Suppressor macrophage (primary cell): ENCODE results near the gene FAM193A.
"Not testable (repeated sequence)": the region's sequence is repeated elsewhere in the genome, so short reads cannot be mapped to it uniquely, and the experiment has no call there.

ENCODE experiments used
- DNase-seq, 4 experiments: peaks; one replicate each; pipeline ENCODE4 v3.0.0-alpha.2; 2020 to 2022

The FAM193A gene

DNA sequence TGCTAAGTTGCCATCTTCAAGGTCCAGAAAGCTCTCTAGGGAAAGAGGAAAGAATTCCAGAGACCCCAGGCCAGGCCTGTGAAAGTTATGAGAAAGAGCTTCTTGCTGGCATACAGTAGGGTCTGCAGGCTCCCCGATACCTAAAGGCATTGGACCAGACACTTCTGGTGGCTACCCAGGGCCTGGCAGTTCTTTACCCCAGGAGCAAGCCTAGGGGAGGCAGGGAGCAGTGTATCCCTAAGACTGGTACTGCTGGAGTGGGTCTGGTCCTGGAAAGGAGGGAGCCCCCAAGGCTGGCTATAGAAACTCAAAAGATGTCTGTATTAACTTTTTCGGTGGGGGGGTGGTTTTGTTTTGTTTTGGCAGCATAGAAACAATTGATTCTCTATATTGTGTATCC lies 19.8 kb upstream of the FAM193A start:
- DNase-seq: no peak

DNA sequence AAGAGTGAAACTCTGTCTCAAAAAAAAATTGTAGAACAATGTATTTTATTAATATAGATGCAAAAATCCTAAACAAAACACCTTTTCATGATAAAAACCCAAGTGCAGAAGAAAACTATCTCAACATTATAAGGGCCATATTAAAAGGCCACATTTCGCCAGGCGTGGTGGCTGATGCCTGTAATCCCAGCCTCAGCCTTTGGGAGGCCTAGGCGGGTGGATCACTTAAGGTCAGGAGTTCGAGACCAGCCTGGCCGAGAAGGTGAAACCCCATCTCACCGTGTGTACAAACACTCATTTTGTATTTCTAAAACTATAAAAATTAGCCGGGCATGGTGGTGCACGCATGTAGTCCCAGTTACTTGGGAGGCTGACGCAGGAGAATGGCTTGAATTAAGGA lies 9.9 kb upstream of the FAM193A start:
- DNase-seq: peak in 1 of 4 experiments; percentile 13

DNA sequence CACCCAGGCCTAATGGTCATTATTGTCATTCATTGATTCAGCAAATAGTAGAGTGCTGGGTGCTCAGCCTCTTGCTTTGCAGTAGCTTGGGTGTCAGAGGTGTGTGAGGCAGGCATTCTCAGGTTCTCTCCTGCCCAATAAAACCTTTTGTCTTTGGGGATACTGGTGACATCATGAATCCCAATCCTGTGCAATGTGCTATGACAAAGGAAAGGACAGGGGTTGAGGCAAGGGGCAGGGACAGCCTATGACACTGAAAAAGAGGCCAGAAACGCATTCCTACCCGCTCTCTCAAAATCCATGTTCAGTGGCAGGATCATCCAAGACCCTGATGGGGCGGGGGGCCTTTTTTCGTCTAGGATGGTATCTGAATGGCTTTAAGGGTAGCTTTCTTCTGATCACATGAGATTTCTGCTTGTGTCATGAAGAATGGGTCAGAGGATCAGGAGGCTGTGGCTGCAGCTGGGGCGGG lies 1.5 kb upstream of the FAM193A start:
- peak in 1 of 4 experiments; percentile 13 for DNase-seq

DNA sequence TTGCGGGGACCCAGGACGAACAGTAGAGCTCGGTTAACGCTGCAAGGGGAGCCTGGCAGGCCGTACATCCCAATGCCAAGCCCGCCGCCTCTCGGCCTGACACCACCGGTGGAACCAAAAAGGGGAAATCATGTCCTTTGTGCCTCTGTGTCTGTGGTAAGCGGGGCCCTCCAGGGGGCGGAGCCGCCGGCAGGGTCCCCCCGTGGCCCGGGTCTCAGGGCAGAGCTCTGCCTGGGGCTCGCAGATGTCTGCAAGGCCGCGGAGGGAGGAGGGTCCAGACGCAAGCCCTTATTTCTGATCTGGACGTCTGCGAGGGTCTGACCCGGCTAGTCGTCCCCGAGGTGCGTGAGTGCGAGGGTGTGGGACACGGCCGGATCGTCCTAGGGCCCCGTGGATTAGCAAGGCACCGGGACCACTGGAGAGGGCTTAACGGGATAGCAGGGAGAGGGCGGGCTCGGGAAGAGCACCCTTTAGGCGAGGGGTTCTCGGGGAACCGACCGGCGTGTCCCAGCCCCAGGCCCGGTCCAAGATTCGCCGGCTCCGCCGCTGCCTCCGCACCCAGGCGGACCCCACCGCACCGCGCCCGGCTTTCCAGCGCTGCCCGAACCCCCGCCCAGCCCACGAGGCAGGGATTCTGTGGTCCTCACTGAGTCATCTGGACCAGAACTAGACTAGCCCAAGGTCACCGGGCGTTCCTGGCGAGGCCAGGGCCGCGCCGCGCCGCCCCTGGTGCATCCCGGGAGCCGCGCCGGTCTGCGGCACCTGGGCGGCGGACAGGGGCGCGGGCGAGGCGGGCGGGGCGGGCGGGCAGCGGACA lies 863 bp upstream of the FAM193A start:
- DNase-seq: peak; percentile 78 to 88 (median 82)

DNA sequence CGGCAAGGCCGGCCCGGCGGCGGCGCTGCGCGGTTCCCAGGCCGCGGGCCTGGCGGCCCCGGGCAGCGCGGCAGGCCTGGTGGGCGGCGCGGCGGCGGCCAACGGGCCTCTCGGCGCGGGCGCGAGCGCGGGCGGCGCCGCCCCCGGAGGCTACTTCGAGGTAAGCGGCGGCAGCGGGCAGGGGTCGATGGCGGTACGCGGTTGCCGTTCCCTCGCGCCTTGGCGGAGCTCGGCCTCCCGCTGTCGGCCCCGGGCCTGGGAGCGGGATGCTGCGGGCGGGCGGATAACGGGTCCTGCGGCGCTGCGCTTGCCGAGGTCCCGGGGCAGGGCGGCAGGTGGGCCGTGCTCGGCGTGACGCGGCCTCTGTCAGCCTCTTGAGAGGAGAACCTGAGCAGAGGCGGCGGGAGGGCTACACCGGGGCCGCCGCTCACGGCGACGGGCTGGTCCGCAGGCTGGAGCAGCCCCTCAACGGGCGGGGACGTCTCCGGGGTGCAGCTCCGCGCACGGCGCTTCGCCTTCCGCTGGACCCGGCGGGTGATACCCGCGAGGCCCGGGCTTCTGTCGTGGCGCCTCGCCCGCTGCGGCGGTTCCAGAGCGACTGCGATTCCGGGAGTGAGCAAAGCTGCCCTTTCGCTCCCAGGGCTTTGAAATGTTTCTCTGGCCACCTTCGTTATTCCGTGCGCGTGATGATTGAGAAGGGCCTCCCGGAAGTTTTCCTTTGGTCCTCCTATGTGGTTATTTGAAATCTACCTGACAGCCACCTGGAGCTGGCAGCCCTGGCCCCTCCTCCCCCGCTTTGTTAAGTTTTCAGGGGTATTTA lies 774 bp downstream of the FAM193A start:
- peak; percentile 49 to 81 (median 60) for DNase-seq

DNA sequence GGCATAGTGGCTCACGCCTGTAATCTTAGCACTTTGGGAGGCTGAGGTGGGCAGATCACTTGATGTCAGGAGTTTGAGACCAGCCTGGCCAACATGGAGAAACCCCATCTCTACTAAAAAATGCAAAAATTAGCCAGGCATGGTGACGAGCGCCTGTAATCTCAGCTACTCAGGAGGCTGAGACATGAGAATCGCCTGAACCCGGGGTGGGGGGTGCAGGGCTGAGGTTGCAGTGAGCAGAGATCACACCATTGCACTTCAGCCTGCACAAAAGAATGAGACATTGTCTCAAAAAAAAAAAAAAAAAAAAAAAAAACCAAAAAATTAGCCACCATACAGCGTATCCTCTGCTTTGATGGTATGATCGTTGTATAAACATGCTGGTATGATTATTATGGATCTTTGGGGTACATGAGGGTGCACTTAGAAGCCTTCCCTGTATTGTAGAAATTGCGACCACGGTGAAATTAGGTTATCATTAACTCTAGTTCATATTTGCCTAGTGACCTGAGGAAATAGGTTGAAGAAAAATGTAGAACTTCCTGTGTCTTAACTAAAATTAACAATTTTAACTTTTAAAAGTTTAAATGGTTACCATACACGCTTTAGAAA lies 7.2 kb downstream of the FAM193A start:
- DNase-seq: not testable (repeated sequence)

DNA sequence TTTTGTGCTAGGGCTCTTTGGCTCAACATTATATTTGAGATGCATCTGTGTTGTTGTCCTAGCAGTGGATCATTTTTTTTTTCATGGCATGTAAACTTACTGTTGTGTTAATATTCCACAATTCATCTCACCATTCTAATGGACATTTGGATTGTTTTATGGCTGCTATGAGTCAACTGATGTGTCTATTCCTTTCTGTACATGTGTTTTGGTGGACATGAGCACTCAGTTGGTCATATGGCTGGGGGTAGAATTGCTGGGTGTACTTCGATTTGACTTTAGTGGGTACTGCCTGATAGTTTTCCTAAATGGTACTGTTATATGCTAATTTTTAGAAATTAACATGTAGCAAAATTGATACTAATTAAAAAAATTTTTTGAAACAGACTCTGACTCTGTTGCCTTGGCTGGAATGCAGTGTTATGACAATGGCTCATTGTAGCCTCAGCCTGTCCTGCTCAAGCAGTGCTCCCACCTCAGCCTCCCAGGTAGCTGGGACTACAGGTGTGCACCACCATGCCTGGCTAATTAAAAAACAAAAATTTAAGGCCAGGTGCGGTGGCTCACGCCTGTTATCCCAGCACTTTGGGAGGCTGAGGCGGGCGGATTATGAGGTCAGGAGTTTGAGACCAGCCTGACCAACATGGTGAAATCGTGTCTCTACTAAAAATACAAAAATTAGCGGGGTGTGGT lies 9.0 kb downstream of the FAM193A start:
- no peak for DNase-seq

DNA sequence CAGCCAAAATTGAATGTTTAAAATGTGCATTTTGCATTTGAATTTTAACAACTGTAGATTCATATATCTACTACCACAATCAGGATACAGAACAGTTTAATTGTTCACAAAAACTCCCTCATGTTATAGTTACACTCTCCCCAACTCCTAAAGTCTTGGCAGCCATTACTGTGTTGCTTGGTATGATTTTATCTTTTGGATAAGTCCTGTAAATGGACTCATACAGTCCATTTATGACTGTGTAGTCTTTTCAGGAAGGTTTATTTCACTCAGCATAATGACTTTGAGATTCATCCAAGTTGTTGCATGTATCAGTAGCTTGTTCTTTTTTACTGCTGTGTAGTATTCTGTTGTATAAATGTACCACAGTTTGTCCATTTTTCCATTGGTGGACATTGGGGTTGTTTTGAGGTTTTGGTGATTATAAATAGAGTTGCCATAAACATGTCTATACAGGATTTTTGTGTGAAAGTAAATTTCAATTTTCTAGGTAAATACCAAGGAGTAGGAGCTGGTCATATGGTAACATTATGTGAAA lies 9.9 kb downstream of the FAM193A start:
- no peak for DNase-seq

DNA sequence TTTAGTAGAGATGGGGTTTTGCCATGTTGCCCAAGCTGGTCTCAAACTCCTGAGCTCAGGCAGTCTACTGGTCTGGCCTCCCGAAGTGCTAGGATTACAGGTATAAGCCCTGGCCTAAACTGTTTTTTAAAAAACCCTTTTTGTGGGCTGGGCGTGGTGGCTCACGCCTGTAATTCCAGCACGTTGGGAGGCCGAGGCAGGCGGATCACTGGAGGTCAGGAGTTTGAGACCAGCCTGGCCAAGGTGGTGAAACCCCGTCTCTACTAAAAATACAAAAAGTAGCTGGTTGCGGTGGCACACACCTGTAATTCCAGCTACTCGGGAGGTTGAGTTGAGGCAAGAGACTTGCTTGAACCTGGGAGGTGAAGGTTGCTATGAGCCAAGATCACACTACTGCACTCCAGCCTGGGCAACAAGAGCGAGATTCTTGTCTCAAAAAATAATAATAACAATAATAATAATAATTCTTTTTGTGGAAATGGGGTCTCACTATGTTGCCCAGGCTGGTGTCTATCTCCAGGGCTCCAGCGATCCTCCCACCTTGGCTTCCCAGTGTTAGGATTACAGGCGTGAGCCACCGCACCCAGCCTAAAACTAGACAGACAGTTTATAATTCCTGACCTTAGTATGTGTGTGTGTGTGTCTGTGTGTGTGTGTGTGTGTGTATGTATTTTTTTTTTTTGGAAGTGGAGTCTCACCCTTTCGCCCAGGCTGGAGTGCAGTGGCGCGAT lies 10.7 kb downstream of the FAM193A start:
- not testable (repeated sequence) for DNase-seq

DNA sequence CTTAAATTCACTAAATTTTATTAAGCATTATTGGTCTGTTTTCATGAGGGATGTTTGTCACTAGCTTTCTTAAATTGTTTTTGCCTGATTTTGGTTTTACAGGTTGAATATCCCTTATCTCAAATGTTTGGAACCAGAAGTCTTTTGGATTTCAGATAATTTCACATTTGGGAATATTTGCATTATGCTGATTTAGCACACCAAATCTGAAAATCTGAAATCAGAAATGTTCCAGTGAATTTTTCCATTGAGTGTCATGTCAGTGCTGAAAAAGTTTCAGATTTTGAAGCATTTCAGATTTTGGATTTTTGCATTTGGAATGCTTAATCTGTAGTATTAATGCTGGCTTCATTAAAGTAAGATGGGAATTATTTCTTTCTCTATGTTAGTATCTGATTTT lies 14.7 kb downstream of the FAM193A start:
- no peak for DNase-seq

DNA sequence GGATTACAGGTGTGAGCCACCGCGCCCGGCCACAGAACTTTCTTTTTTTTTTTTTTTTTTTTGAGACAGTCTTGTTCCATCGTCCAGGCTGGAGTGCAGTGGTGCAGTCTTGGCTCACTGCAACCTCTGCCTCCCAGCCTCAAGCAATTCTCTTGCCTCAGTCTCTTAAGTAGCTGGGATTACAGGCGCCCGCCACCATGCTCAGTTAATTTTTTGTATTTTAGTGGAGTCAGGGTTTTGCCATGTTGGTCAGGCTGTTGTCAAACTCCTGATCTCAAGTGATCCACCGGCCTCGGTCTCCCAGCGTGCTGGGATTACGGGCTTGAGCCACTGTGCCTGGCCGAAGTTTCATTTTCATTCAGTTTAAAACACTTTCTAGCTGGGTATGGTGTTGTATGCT lies 16.4 kb downstream of the FAM193A start:
- DNase-seq: no peak

DNA sequence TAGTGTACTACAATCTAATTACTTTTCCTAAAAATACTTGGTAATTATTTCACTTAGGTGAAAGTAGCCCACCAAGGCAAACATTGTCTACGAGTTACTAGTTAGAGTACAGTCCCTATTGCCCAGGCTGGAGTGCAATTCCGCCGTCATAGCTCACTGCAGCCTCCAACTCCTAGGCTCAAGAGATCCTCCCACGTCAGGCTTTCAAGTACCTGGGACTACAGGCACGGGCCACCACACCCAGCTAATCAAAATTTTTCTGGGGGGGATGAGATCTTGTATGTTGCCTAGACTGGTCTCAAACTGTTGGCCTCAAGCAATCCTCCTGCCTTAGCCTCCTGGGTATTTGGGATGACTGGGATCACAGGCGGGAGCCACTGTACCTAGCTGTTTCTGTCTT lies 21.9 kb downstream of the FAM193A start:
- DNase-seq: no peak

DNA sequence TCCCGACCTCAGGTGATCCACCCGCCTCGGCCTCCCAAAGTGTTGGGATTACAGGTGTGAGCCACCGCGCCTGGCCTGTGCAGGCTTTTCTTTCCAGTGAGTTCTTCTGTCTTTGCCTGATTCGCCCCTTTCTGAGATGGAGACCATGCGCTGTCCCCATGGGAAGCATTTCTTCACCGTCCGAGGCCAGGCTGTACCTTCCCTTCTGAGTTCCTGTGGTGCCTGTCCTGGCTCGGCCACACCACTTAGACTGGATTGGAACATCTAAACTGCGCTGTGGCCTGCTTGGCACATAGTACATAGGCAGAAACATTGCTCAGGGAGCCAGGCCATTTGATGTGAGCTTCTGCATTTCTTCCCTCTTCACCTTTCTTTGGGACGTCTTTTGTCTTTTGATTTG lies 23.7 kb downstream of the FAM193A start:
- DNase-seq: no peak

DNA sequence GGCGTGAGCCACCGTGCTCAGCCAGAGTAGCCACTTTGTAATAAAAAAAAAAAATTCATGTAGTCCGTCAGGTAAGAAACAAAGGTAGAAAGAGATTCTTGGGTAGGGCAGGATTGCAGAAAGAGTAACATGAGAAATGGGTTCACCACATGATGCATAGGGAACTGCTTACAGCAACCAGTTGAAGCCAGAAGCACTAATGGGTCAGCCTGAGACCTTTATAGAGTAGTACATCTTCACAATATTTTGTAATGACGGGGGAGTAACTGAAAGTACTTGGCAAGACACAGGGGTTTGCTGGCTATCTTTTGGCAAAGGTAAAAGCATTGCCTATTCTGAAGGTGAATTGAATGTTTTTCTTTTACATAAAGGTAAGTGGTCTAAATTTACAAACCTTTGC lies 29.1 kb downstream of the FAM193A start:
- DNase-seq: no peak

DNA sequence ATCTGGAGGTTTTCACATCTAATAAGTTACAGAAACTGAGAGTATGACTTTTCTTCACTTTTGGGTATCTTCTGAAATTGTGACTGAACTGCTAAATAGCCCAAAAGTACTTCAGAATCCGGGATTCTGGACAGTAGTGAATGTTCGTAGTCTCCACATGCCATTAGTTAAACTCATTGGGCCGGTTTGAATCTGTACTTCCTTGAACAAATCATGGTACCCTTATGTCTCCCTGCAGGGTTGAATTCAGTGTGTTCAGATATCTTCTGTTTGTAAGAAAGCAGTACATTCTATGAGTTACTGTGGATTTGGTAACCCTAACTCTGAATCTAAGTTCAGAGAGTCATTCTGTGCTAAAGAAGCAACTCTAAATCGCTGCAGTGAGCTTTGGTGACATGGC lies 33.6 kb downstream of the FAM193A start:
- no peak for DNase-seq

DNA sequence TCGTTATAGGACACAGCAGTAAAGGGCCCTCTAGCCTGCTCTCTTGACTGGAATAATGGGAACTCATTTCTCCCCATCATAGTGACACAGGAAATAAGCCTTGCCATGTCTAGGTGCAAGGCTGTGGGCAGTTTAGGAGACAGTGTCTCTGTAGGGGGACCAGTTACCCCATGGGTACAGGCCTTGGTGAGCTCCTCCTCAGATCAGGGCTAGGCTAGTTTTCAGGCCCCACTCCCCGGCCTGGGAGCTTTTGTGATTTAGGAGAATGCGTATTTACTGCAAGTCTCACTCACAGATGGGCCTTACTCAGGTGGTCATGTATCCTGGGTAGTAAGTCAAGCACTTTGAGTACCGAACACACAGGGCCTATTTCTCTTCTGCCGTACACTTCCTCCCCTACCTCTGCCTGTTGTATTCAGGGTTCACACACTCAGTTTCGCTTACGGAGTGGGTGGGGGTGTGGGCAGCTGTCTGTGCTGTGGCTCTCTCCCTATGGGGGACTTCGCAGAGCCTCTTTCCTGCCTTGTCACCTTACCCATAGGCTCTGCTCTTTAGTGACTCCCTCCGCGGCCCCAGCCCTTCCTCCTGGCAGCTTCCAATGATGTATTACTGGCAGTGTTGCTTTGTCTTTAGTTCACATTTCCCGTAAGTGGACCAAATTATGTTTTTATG lies 34.2 kb downstream of the FAM193A start:
- peak; percentile 29 to 73 (median 54) for DNase-seq

DNA sequence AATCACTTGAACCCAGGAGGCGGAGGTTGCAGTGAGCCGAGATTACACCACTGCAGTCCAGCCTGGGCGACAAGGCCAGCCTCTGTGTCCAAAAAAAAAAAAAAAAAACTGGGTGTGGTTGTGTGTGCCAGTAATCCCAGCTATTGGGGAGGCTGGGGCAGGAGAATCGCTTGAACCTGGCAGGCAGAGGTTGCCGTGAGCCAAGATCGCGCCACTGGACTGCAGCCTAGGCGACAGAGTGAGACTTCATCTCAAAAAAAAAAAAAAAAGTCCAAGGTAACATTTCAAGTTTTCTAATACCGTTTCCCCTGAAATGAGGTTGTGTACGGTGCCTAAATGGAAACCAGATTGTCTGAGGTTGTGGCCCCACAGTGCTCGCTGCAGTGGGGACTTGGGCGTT lies 35.6 kb downstream of the FAM193A start:
- no peak for DNase-seq

DNA sequence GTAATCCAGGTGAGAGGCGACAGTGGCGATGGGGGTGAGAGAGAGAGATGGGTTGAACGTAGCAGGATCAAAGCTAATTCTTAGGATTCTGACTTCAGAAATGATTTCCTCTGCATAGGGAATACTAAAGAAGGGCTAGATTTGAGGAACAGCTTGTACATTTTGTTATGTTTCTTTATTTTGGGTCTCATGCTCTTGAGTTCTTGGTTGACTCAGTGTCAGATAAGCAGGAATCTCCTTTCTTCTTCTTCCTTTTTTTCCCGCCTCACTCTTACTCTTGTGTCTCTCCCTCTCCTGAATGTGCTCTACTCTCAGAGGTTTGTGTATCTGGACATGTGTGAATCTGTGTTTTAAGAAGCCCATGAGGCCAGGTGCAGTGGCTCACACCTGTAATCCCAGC lies 36.4 kb downstream of the FAM193A start:
- peak in 3 of 4 experiments; percentile 34 to 72 (median 62) for DNase-seq

DNA sequence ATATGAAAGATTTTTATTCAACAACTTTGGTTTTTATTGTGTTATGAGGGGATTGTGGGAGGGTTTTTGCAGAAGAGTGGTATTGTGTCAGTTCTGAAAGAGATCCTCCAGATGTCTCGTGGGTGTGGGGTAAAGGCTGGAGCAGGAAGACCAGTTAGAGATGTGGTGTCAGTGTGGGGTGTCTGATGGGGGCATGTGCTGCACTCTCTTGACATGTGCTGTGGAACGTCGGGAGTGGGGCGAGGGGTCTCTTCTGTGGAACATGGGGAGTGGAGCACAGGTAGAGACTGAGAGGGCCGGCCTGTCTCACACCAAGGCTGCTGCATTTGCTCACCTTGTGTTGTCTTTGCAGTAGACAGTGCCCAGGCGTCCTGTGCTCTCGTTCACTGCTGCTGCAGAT lies 37.6 kb downstream of the FAM193A start:
- DNase-seq: peak; percentile 19 to 58 (median 56)

DNA sequence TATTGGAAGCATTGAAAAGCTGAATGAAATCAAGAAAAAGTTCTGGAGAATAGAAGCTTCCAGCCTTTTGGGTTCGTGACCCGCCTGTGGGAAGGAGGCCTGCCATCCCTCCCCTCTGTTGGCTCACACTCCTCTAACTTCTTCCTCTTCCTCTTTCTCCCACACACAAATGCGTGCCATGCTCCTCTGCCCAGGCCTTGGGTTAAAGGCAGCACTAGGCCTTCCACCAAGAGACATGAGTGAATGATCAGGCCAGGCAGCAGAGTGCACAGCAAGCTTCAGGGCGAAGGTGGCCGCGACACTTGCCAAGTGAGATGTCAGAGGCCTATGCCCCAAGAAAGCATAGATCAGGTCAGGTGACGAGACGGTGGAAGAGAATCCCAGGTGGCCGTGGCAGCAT lies 38.4 kb downstream of the FAM193A start:
- peak; percentile 83 to 93 (median 92) for DNase-seq

DNA sequence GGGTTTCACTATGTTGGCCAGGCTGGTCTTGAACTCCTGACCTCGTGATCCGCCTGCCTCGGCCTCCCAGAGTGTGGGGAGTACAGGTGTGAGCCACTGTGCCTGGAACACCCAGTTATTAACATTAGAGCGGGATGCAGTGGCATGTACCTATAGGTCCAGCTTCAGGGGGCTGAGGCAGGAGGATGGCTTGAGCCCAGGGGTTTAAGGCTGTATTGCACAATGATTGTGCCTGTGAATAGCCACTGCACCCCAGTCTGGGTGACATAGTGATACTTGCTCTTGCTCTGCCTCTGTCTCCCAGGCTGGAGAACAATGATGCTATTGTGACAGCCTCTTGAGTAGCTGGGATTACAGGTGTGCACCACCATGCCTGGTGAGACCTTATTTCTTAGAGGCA lies 39.8 kb downstream of the FAM193A start:
- DNase-seq: no peak
